22Rv1 (cell line): ENCODE results near the gene IPO7.

Experiments
- H3K27ac ChIP-seq: fragments of 450-650 bp; 2 replicates; pipeline ENCODE4 v1.5.1; 2017
- ZFX ChIP-seq: fragments of 450-650 bp; IDR thresholded peaks from 2 replicates; pipeline ENCODE4 v1.6.1; 2017; ENCODE audit warnings: antibody characterized with exemption, borderline replicate concordance
- TF ChIP-seq, protein P1 (sequence below): fragments of 450-650 bp; IDR thresholded peaks from 2 replicates; pipeline ENCODE4 v1.5.1; 2017; ENCODE audit warnings: mild to moderate bottlenecking

The IPO7 gene

DNA sequence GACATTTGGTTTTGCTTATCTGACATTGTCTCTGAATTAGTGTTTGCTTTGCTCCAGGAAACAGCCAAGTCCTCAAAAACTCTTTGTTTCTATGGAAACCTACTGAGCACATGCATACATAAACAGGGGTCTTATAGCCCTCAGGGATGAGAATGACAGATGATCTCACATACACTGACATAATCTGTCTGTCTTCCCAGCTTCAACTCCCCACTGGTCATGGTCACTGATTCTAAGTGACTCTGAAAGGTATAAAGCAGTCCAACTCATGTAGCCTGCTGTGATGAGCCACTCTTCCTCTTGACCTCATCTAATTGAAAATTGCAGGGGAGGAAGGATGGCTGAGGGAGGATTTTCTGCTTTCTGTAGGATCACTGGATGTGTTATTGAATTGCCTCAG is 89.0 kb downstream of the IPO7 start:
- H3K27ac ChIP-seq, result no peak overlapping the region
- TF ChIP-seq, protein P1, sequence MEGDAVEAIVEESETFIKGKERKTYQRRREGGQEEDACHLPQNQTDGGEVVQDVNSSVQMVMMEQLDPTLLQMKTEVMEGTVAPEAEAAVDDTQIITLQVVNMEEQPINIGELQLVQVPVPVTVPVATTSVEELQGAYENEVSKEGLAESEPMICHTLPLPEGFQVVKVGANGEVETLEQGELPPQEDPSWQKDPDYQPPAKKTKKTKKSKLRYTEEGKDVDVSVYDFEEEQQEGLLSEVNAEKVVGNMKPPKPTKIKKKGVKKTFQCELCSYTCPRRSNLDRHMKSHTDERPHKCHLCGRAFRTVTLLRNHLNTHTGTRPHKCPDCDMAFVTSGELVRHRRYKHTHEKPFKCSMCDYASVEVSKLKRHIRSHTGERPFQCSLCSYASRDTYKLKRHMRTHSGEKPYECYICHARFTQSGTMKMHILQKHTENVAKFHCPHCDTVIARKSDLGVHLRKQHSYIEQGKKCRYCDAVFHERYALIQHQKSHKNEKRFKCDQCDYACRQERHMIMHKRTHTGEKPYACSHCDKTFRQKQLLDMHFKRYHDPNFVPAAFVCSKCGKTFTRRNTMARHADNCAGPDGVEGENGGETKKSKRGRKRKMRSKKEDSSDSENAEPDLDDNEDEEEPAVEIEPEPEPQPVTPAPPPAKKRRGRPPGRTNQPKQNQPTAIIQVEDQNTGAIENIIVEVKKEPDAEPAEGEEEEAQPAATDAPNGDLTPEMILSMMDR, result no peak
- TF ChIP-seq ZFX, result no peak

DNA sequence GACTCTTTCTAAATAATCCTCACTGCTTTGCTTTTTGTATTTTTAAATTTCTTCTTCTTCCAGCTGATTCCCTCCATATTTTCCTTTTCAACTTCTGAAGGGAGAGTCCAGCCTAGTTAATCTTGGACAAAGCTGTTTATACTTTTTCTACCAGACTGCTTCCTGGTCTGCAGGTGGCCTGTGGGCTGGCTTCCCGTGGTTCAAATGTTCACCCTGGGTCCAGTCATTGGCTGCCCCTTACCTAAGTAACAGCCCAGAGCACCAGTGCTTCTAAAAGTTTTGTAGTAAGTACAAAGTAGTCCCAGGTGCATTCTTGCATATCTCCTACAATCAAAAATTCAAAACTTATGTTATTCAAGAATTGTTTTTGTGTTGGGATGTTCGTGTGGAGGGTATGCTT is 95.4 kb downstream of the IPO7 start:
- TF ChIP-seq ZFX, result no peak
- TF ChIP-seq, protein P1, result no peak
- H3K27ac ChIP-seq, result no peak overlapping the region

DNA sequence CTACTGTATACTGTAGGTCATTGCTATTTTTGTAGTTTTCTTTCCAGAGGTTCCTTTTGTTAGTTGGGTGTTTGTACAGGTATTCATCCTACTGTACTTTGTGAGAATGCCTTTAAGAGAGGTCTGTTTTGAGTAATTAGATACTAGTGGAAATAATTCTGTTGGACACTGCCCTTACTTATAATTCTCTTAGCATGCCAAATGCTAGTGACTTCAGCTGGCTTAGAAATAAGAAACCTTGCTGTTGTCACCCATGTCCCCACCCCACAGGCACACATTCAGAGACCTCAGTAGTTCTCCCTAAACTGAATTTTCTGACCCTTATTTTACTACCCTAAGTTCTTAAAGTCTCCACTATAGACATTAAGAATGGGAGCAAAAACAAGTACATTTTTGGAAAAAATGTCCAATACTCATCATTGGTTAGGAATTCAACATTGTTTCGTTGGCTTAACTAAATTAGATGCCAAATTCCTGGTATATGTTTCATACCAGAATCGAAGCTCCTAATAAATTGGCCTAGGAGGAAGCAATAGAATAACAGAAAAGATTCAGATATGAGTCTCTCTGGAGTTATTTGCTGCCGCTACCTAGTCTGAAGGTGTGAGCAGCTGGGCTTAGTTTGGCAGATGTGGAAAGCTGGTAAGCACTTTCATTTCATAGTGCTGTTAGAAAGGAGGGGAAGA is 104.8 kb downstream of the IPO7 start:
- no peak overlapping the region for H3K27ac ChIP-seq
- no peak for TF ChIP-seq ZFX
- TF ChIP-seq, protein P1, result no peak

DNA sequence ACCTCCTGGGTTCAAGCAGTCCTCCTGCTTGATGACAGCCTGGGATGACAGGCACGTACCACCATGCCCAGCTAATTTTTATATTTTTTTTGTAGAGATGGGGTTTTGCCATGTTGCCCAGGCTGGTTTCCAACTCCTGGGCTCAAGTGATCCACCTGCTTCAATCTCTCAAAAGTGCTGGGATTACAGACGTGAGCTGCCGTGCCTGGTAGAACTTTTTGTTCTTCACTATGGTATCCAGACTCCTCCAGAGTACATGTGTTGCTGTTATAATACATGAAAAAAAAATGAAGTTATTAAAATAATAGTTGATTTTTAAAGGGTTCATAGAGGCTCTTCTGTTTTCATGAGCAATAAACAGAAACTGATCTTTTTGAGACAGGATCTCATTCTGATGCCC is 105.9 kb downstream of the IPO7 start:
- no peak overlapping the region for H3K27ac ChIP-seq
- TF ChIP-seq ZFX, result no peak
- TF ChIP-seq, protein P1, result no peak

DNA sequence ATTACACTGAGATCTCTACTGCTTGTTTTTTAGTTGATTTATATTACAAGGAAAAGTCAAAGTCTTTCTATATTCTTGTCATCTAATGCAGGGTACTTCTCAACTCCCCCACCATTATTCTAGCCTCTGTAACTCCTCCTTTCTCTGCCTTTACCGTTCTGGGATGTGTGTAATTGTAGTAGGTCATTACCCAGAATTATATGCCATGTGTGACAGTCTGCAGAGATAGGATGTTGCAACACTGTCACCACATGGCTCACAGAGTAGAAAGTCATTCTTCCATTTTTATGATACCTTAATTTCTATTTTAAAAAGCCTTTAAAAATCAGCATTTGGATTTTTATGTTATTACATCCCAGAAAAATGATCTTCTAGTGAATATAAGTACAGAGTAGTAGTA is 109.0 kb downstream of the IPO7 start:
- H3K27ac ChIP-seq, result no peak overlapping the region

DNA sequence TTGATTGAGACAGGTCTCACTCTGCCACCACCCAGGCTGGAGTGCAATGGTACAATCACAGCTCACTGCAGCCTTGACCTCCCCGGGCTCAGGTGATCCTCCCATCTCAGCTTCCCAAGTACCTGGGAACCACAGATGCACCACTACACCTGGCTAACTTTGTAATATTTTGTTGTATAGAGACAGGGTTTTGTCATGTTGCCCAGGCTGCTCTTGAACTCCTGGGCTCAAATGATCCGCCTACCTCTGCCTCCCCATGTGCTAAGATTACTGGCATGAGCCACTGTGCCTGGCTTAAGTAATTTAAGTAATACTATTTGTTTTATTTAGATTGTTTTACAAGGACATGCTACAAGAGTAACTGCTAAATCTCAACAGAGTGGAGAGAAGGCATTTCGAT is 109.9 kb downstream of the IPO7 start:
- no peak overlapping the region for H3K27ac ChIP-seq
- no peak for TF ChIP-seq ZFX
- TF ChIP-seq, protein P1, result no peak

More for the DNA sequence above, 109.0 kb downstream of the IPO7 start:
- TF ChIP-seq ZFX, result no peak
- TF ChIP-seq, protein P1, result no peak

DNA sequence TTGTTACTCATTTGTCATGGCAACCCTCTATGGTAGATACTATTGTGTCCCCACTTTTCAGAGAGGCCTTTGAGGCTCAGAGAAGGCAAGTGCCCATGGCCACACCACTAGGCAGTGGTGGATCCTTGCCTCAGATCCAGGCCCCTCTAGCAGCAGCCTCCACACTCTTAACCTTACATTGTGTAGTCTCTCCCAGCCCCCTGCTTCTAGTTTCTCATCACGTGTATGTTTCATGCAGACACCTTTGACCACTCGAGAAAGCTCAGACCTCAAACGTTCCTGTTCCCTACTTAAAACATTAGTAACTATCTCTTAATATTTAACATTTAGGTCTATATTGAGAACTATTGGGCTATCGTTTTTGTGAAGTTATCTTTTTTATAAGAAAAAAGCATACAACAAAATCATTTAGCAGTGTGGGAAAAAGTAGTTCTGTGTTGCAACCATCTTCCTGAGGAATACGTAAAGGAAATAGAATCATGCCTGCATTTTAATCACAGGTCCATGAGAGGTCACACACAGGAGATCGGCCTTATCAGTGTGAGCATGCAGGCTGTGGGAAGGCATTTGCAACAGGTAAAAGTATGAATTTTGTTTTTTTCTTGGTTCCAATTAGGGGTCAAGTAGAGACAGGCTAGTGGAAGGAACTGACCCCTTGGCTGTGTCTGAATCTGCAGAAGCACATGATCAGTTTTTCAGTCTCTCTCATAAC is 111.5 kb downstream of the IPO7 start:
- H3K27ac ChIP-seq, result no peak overlapping the region
- TF ChIP-seq, protein P1, result no peak
- no peak for TF ChIP-seq ZFX
